HG02943 (cell line): ENCODE results near the gene MLLT10.
"Not testable (repeated sequence)": the region's sequence is repeated elsewhere in the genome, so short reads cannot be mapped to it uniquely, and the experiment has no call there.

Experiments
- ATAC-seq: cut with Tn5 transposase; IDR thresholded peaks from one replicate; pipeline ENCODE4 v1.9.1; 2021; ENCODE audit warnings: mild to moderate bottlenecking, low read depth, moderate library complexity; ENCODE audit not compliant: unreplicated experiment

The MLLT10 gene

GRCh38 chr10:21558984-21559383, 25.0 kb downstream of the MLLT10 start:
- not testable (repeated sequence) for ATAC-seq

GRCh38 chr10:21570761-21571521, 36.9 kb downstream of the MLLT10 start:
- no peak for ATAC-seq

GRCh38 chr10:21572578-21572977, 38.5 kb downstream of the MLLT10 start:
- ATAC-seq, result no peak

- ATAC-seq, result not testable (repeated sequence)
These were observed 40.5 kb downstream of the MLLT10 start for GRCh38 chr10:21574514-21574913.

- ATAC-seq, result no peak
These were observed 45.3 kb downstream of the MLLT10 start for GRCh38 chr10:21579291-21579690.

GRCh38 chr10:21581421-21581834, 47.4 kb downstream of the MLLT10 start:
- ATAC-seq, result not testable (repeated sequence)

- ATAC-seq, result no peak
These were observed 51.0 kb downstream of the MLLT10 start for GRCh38 chr10:21584834-21585530.

GRCh38 chr10:21587391-21587790, 53.4 kb downstream of the MLLT10 start:
- ATAC-seq, result no peak

- ATAC-seq, result not testable (repeated sequence)
These were observed 54.1 kb downstream of the MLLT10 start for GRCh38 chr10:21588159-21588558.

- no peak for ATAC-seq
These were observed 60.0 kb downstream of the MLLT10 start for GRCh38 chr10:21593986-21594385.

- no peak for ATAC-seq
These were observed 65.5 kb downstream of the MLLT10 start for GRCh38 chr10:21599582-21599981.

GRCh38 chr10:21600804-21601433, 66.9 kb downstream of the MLLT10 start:
- ATAC-seq, result no peak

- ATAC-seq, result no peak
These were observed 68.3 kb downstream of the MLLT10 start for GRCh38 chr10:21602313-21602712.

GRCh38 chr10:21603721-21604120, 69.7 kb downstream of the MLLT10 start:
- no peak for ATAC-seq

GRCh38 chr10:21604651-21605050, 70.6 kb downstream of the MLLT10 start:
- ATAC-seq, result no peak

- ATAC-seq, result no peak
These were observed 73.9 kb downstream of the MLLT10 start for GRCh38 chr10:21607907-21608306.

GRCh38 chr10:21614000-21614399, 80.0 kb downstream of the MLLT10 start:
- no peak for ATAC-seq

GRCh38 chr10:21617267-21617666, 83.2 kb downstream of the MLLT10 start:
- ATAC-seq, result no peak

GRCh38 chr10:21623291-21623690, 89.3 kb downstream of the MLLT10 start:
- no peak for ATAC-seq

GRCh38 chr10:21624421-21624820, 90.4 kb downstream of the MLLT10 start:
- not testable (repeated sequence) for ATAC-seq

- no peak for ATAC-seq
These were observed 90.9 kb downstream of the MLLT10 start for GRCh38 chr10:21624951-21625350.
